OCI-LY1 (cell line): ENCODE measurements around the gene IPO13.

Experiments
- EZH2 ChIP-seq: fragments of 200-600 bp; sonication (generic), shearing (Covaris generic); IDR thresholded peaks from 2 replicates; pipeline ENCODE4 v1.8.0; 2017; ENCODE audit warnings: borderline replicate concordance, mixed run types, mild to moderate bottlenecking, antibody characterized with exemption, low read length, moderate library complexity, mixed read lengths
- TF ChIP-seq, protein P1 (sequence below): fragments of 200-600 bp; sonication (generic), shearing (Covaris generic); IDR thresholded peaks from 2 replicates; pipeline ENCODE4 v1.5.1; 2017; ENCODE audit warnings: mild to moderate bottlenecking, antibody characterized with exemption, low read length, moderate library complexity, mixed read lengths

DNA sequence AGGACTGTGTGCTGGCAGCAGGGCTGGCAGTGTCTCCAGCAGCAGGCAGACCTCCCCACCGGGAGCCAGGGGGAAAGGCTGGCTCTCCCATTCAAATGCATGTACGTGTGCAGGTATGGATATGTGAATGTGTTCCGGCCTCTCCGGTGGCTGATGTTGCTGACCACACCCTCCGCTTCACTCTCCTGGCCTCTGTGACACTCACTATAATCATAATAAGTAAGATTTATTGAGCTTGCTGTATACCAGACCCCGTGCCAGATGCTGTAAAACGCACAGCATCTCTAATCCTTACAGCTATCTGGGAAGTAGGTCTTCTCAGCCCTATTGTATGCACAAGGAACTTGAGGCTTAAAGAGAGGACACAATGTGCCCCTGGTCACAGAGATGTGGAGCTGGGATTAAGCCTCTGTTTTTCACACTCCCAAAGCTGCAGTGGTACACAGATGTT, 33.7 kb upstream of the IPO13 start:
- no peak for TF ChIP-seq EZH2
- TF ChIP-seq, protein P1, sequence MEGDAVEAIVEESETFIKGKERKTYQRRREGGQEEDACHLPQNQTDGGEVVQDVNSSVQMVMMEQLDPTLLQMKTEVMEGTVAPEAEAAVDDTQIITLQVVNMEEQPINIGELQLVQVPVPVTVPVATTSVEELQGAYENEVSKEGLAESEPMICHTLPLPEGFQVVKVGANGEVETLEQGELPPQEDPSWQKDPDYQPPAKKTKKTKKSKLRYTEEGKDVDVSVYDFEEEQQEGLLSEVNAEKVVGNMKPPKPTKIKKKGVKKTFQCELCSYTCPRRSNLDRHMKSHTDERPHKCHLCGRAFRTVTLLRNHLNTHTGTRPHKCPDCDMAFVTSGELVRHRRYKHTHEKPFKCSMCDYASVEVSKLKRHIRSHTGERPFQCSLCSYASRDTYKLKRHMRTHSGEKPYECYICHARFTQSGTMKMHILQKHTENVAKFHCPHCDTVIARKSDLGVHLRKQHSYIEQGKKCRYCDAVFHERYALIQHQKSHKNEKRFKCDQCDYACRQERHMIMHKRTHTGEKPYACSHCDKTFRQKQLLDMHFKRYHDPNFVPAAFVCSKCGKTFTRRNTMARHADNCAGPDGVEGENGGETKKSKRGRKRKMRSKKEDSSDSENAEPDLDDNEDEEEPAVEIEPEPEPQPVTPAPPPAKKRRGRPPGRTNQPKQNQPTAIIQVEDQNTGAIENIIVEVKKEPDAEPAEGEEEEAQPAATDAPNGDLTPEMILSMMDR = no peak
